SK-N-SH (cell line): ENCODE measurements around the gene TESK1.

Source experiments
- CTCF ChIP-seq: fragments of 200-600 bp; sonication (generic); IDR thresholded peaks from 2 replicates; pipeline ENCODE4 v1.6.1; 2017; ENCODE audit warnings: antibody characterized with exemption, mild to moderate bottlenecking, moderate library complexity
- EZH2phosphoT487 ChIP-seq: fragments of 200-600 bp; sonication (generic); IDR thresholded peaks from 2 replicates; pipeline ENCODE4 v1.6.1; 2017; ENCODE audit warnings: low read depth, mixed run types, mild to moderate bottlenecking, antibody characterized with exemption, moderate library complexity, borderline replicate concordance
- POLR2AphosphoS5 ChIP-seq: IDR thresholded peaks from 2 replicates; pipeline ENCODE4 v1.6.1; 2012; ENCODE audit warnings: low read depth, low read length
- REST ChIP-seq: IDR thresholded peaks from 2 replicates; pipeline ENCODE4 v1.6.1; 2012; ENCODE audit warnings: mild to moderate bottlenecking, low read depth, low read length, moderate library complexity
- RFX5 ChIP-seq: IDR thresholded peaks from 2 replicates; pipeline ENCODE4 v1.6.1; 2012; ENCODE audit warnings: mild to moderate bottlenecking, improper control_type of control experiment, low read length
- RXRA ChIP-seq: IDR thresholded peaks from 2 replicates; pipeline ENCODE4 v1.4.0; 2012; ENCODE audit warnings: low read depth, mild to moderate bottlenecking, borderline replicate concordance
- SIN3A ChIP-seq: IDR thresholded peaks from 2 replicates; pipeline ENCODE4 v1.6.1; 2012; ENCODE audit warnings: low read depth, mild to moderate bottlenecking, low read length, moderate library complexity, borderline replicate concordance
- TAF1 ChIP-seq: IDR thresholded peaks from 2 replicates; pipeline ENCODE4 v1.6.1; 2012; ENCODE audit warnings: low read depth, mild to moderate bottlenecking, low read length, moderate library complexity, borderline replicate concordance
- TF ChIP-seq, protein P1 (sequence below): IDR thresholded peaks from 2 replicates; pipeline ENCODE4 v1.4.0; 2012; ENCODE audit warnings: low read depth, borderline replicate concordance

DNA sequence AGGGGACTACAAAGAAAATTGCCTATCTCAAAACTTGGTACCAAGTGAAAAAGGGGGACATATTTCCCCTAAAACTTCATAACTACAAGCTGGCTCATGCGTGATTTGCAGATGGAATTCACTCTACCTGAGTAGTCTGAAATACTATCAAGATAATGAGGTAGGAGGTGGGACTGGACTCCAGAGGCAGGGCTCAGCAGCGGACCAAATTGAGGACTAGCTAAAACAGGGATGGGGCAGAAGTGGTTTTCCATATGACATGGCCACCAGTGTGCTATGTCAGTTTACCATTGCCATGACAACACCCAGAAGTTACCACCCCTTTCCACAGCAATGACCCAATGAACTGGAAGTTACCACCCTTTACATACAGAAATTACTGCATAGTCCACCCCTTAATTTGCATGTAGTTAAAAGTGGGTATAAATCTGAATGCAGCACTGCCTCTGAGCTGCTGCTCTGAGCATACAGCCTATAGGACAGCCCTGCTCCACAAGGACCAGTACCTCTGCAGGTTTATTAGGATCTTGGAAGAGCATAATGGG, 30.4 kb upstream of the TESK1 start:
- TF ChIP-seq REST (no peak), CTCF (no peak), RFX5 (no peak), RXRA (no peak), SIN3A (no peak), TAF1 (no peak), EZH2phosphoT487 (no peak), POLR2AphosphoS5 (no peak)
- TF ChIP-seq, protein P1, sequence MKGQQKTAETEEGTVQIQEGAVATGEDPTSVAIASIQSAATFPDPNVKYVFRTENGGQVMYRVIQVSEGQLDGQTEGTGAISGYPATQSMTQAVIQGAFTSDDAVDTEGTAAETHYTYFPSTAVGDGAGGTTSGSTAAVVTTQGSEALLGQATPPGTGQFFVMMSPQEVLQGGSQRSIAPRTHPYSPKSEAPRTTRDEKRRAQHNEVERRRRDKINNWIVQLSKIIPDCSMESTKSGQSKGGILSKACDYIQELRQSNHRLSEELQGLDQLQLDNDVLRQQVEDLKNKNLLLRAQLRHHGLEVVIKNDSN, result no peak
